ENCODE measurements around the gene LIPT1. TPM values are rescaled to one million over a fixed set of nuclear protein-coding genes. Genes with fewer than 3 reads are reported as not detected.
"Not testable (repeated sequence)": the region's sequence is repeated elsewhere in the genome, so short reads cannot be mapped to it uniquely, and the experiment has no call there.

The LIPT1 gene
- total RNA-seq, 2 donors from 2014 or later, result 6.0 to 7.1 TPM

GRCh38 chr2:99169534-99169933 is 14.8 kb downstream of the LIPT1 start:
- intact Hi-C loops (cut with DNase I), result no loop called here
- DNase-seq, result no peak
- ATAC-seq, result no peak

GRCh38 chr2:99171377-99172140 is 16.8 kb downstream of the LIPT1 start:
- no peak for DNase-seq
- ATAC-seq, result no peak
- intact Hi-C loops (cut with DNase I), result no loop called here

- intact Hi-C loops (cut with DNase I), result loop anchor here in 1 of 2 donors (5.0 kb wide), 2 partner anchors 156 to 311 kb away; partner anchors contain the start of genes EIF5B, REV1 and TXNDC9
- ATAC-seq (peak; percentile 99), DNase-seq (peak; percentile 92)
These were observed 26.2 kb downstream of the LIPT1 start, which contains the start of the genes MITD1 and MRPL30 for GRCh38 chr2:99180755-99181623. Gene MITD1, minus strand, starts transcription at chr2:99181058. Its CDS starts 77 bp downstream, at chr2:99180981. Gene MRPL30, plus strand, starts transcription at chr2:99181184. Its CDS starts 5,020 bp downstream, at chr2:99186204.

GRCh38 chr2:99181624-99182000 is 26.8 kb downstream of the LIPT1 start:
- intact Hi-C loops (cut with DNase I), result loop anchor here in 1 of 2 donors (5.0 kb wide), 2 partner anchors 156 to 311 kb away; partner anchors contain the start of genes EIF5B, REV1 and TXNDC9
- ATAC-seq, result no peak
- DNase-seq, result no peak

- DNase-seq, result no peak
- intact Hi-C loops (cut with DNase I), result loop anchor here in 1 of 2 donors (5.0 kb wide), 2 partner anchors 154 to 309 kb away; partner anchors contain the start of genes EIF5B, REV1 and TXNDC9
- ATAC-seq, result no peak
These were observed 28.3 kb downstream of the LIPT1 start for GRCh38 chr2:99183025-99183424.

GRCh38 chr2:99184811-99185210 is 30.0 kb downstream of the LIPT1 start:
- intact Hi-C loops (cut with DNase I), result loop anchor here in 1 of 2 donors (5.0 kb wide), 2 partner anchors 152 to 307 kb away; partner anchors contain the start of genes EIF5B, REV1 and TXNDC9

GRCh38 chr2:99187011-99187410 is 32.2 kb downstream of the LIPT1 start:
- DNase-seq (no peak), ATAC-seq (no peak)
- intact Hi-C loops (cut with DNase I), result no loop called here

More at GRCh38 chr2:99184811-99185210, 30.0 kb downstream of the LIPT1 start:
- no peak for ATAC-seq
- DNase-seq, result no peak

GRCh38 chr2:99188357-99188756 is 33.6 kb downstream of the LIPT1 start:
- DNase-seq (no peak), ATAC-seq (no peak)
- intact Hi-C loops (cut with DNase I), result no loop called here

- no peak for DNase-seq
- intact Hi-C loops (cut with DNase I), result no loop called here
- no peak for ATAC-seq
These were observed 35.8 kb downstream of the LIPT1 start for GRCh38 chr2:99190548-99190947.

- ATAC-seq; intact Hi-C loops (cut with DNase I); DNase-seq: not testable (repeated sequence)
These were observed 37.6 kb downstream of the LIPT1 start for GRCh38 chr2:99192364-99192763.

GRCh38 chr2:99198103-99198841 is 43.5 kb downstream of the LIPT1 start:
- no peak for DNase-seq
- intact Hi-C loops (cut with DNase I), result no loop called here
- ATAC-seq, result no peak

- ATAC-seq (no peak), DNase-seq (no peak)
- intact Hi-C loops (cut with DNase I), result no loop called here
These were observed 45.5 kb downstream of the LIPT1 start for GRCh38 chr2:99200076-99200800.

GRCh38 chr2:99201959-99202678 is 47.4 kb downstream of the LIPT1 start:
- ATAC-seq (no peak), DNase-seq (no peak)
- intact Hi-C loops (cut with DNase I), result no loop called here

- DNase-seq, result no peak
- ATAC-seq, result no peak
- intact Hi-C loops (cut with DNase I), result no loop called here
These were observed 50.7 kb downstream of the LIPT1 start for GRCh38 chr2:99205491-99205890.
